Fibroblast of skin of abdomen (primary cell): Measurements from ENCODE around the gene TRAF2.
"Not testable (repeated sequence)": the region's sequence is repeated elsewhere in the genome, so short reads cannot be mapped to it uniquely, and the experiment has no call there.

Experiments used
- DNase-seq: peaks from one replicate; pipeline ENCODE4 v3.0.0-alpha.2; 2013

Gene TRAF2

DNA sequence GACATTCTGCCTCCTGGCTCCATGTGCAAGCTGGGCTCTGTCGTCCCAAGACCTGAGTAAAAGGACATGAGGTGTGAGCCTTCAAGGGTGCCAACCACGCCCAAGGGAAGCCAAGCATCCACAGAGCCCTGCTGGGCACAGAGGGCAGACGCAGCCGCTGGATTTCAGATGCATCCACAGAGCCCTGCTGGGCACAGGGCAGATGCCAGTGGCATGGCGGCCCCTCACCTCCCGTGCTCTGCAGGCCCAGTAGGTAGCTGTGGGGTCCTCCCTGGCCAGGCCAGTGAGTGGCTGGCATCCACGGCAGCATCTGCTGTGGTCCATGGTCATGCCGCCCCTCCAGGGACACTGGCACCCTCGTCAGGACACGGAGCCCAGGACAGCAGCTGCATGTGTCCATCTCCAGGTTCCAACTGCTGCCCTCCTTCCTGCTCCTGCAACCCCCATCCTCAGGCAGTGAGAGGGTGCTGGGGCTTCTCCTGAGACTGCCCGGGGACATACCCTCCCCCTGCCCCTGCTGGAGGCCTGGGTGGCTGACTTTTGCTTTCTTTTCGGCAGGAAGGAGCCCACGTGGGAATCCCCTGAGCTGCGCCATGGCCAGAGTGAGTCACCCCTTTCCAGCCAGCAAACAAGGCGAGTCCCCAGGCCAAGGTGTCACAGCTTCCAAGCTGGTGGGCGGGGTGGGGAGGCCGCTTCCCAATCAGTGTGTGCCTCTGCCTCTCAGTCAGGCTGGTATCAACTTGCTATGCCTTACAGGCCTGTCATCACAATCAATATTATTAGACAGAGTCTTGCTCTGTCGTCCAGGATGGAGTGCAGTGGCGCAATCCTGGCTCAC, 4.0 kb upstream of the TRAF2 start:
- peak; percentile 50 for DNase-seq

DNA sequence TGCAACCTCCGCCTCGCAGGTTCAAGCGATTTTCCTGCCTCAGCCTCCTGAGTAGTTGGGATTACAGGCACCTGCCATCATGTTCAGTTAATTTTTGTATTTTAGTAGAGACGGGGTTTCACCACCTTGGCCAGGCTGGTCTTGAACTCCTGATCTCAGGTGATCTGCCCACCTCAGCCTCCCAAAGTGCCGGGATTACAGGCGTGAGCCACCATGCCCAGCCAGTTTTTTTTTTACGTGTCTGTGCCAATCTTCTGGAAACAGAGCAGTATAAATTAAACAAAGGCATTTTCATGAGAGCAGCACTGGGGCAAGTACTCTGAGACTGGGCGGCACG, 3.4 kb upstream of the TRAF2 start:
- DNase-seq = not testable (repeated sequence)

DNA sequence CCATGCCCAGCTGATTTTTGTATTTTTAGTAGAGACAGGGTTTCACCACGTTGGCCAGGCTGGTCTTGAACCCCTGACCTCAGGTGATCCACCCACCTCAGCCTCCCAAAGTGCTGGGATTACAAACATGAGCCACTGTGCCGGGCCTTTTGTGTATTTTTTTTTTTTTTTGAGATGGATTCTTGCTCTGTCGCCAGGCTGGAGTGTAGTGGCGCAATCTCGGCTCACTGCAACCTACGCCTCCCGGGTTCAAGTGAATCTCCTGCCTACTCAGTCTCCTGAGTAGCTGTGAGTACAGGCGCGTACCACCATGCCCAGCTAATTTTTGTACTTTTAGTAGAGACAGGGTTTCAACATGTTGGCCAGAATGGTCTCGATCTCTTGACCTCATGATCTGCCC, 2.6 kb upstream of the TRAF2 start:
- not testable (repeated sequence) for DNase-seq

DNA sequence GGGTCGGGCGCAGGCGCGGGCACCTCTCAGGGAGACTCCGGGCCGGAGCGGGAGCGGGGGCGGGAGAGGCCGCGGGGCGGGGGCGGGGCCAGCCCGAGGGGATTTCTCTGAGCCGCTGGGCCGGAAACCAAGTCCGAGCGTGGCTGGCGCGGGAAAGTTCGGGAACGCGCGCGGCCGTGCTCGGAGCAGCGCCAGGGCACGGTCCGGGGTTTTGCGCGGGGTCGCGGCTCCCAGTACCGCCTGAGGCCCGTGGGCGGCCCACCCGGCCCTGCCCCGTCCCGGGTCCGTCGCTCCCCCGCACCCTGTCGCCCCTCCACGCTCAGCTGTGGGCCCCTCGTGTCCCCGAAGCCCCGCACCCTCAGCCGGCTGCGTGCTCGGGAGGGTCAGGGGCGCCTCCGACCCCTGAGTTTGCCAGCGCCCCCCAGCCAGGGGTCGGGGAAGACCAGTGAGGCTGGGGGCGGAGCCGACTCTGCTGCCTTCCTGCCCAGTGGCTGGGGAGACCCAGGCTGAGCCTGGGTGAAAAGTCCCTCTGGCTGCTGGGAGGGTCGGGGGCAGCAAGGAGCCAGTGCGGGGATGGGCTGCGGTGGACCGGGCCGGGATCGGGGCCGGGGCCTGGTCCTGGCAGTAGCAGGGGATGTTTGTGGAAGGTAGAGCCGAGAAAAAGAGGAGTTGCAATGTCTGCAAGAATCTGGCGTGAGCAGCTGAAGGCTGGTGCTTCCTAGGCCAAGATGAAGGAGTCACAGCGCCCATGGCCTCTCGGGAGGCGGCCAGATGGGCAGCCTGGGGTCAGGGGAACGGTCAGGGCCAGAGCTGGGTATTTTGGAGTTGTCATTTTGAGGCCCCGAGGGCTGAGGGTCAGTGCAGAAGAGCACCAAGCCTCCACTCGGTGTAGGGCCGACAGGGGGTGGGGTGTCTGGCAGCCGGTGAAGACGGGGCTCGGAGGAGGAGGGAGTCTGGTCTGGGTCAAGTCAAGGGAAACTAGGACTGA, 588 bp downstream of the TRAF2 start:
- no peak for DNase-seq

DNA sequence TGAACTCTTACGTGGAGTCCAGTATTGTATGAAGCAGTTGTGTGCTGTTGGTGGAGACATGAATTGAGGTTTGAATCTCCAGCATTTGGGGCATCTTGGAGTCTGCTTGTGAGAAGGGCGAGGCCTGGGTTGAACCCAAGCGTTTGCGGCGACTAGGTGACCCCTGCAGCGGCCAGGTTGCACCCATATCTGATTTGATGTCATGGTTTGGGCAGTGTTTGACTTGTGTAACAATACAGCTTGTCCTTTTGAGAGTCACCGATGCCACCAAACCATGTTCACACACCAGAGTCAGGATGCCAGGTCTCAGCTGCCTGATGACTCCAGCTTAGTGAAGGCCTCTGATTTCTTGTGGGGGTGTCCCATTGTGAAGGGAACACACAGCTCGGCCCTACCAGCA, 2.1 kb downstream of the TRAF2 start:
- no peak for DNase-seq

DNA sequence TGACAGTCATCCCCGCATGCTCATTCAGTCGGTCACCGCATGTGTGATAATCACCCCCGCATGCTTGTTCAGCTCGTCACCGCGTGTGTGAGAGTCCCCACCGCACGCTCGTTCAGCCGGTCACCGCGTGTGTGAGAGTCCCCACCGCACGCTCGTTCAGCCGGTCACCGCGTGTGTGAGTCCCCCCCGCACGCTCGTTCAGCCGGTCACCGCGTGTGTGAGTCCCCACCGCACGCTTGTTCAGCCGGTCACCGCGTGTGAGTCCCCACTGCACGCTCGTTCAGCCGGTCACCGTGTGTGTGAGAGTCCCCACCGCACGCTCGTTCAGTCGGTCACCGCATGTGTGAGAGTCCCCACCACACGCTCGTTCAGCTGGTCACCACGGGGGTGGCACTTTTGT, 3.5 kb downstream of the TRAF2 start:
- no peak for DNase-seq

DNA sequence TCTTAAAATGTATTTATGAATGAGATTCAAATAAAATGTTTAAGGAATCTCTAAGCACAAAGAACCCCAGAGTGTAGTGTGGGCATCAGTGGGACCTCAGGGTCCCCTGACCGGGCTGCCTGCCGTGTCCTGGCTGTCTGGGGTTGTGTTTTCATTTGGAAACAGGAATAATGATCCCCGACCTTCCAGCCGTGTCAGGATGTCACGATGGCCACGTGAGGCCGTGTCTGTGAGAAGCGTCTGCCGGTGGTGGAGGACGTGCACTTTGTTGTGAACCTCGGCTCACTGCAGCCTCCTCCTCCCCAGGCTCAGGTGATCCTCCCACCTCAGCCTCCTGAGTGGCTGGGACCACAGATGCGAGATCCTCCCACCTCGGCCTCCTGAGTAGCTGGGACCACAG, 4.3 kb downstream of the TRAF2 start:
- DNase-seq = no peak

DNA sequence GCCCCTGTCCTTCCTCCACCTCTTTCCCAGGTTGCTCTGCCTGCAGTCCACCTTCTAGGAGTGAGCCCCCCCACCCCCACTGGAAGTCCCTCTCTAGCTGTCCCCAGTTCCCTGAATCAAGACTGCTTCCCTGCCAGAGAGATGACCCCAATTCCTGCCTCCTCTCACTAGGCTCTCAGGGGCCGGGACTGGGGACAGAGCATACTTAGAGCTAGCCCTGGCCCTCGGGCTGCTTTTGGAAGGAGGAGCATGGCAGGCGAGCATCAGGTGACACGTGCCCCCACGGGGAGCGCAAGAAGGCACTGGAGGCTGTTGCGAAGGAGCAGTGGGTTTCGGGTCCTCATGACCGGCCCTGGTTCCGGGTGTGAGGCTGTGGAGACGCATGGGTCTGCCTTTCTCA, 9.7 kb downstream of the TRAF2 start:
- DNase-seq = no peak

DNA sequence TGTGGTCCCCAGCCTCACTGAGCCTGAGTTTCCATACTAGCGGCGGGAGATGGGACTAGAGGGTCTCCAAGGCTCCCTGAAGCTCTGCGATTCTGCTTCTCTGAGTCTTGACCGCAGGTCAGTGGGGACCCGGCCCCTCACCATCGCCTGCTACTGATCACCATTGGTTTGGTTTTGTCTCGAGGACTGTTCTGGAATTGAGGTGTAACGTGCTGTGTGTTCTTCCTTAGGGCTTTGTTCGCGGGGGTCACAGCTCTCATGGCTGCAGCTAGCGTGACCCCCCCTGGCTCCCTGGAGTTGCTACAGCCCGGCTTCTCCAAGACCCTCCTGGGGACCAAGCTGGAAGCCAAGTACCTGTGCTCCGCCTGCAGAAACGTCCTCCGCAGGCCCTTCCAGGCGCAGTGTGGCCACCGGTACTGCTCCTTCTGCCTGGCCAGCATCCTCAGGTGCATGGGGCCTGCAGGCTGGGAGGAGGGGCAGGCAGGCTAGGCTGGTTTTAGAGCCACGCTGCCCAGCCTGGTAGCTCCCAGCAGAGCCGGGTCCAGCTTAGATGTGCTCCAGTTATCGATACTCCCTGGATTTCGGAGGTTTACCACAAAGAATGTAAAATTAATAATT, 12.3 kb downstream of the TRAF2 start:
- DNase-seq = no peak

DNA sequence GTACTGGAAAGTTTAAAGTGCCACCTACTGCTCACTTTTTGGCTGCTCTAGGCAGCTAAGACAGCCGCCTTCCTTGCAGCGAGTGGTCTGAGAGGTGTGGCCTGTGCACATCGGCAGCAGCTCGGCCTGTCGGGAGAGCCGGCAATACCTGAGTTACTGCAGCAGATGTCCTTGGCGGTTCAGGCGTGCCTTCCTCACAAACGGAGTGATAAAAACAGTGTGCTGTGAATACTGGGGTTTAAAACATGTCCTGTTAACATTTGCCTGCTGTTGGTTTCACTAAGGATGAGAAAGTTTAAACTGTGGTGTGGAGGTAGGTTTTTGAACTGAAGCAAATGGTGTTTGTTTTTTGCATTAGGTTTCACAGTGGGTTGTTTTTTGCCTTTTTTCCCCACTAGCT, 12.9 kb downstream of the TRAF2 start:
- DNase-seq = no peak

DNA sequence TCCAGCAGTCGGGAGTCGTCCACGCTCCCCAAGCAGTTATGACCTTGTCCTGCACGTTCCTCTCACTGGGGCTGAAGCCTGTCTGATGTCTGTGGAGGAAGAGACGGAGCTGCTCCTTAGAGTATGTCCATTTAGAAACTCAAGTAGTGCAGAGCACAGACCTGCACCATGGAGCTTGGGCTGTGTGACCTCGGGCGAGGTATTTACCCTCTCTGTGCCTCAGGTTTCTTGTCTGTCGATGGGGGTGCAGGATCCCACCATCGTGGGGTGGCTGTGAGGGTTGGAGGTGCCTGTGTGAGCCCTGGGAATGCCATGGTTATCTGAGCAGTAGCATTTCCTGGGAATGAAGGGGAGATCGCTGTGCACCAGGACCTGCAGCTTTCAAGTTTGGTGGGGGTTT, 14.2 kb downstream of the TRAF2 start:
- no peak for DNase-seq

DNA sequence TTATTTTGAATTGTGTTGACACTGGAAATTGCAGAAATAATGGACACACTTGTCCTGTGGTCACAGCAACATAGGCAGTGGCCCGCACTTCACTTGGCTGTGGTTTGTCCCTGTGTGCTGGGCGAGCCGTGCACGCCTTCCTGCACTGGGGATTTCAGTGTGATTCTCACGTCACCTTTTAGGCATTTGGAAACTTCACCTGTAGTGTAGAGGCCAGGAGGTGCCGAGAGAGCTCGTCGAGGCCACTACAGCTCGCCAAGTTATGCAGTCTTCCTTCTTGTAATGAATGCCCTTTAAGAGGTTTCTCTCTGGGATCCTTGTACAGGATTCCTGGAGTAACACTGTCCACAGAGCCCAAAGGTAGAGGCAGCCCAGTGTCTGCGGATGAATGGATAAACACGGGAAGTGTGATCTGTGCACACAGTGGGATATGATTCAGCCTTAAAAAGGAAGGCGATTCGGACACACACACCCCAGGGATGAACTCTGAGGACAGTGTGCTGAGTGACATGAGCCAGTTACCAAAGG, 14.7 kb downstream of the TRAF2 start:
- DNase-seq = no peak

DNA sequence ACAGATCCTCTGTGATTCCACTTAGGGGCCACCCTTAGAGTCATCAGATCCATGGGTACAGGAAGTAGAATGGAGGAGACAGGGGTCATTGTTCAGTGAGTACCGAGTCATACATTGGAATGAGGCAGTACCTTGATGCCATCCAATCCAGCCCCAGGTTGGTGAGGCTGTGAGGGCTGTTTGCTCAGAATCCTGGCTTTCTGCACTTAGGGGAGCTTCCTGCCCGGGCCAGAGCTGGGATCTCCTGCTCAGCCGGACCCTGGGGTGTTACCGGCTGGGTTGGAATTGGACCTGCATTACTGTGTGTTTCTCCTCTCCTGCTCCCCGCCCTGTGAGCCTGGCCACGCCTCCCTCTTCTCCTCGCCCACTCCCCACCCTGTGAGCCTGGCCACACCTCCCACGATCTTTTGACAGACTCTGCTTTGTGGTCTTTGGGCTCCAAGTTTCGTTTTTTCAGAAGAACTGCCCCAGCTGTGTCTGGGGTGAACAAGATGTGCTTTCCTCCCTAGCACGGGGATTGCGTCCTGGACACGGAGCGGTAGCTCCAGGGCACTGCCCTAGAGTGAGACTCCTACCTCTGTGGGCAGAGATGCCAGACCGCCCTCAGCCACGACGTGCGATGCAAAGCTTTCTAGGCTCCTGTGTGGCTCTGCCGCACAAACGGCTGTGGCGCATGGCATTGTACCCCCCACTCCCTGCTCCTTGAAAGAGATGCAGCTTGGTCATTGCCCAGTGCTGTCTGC, 15.4 kb downstream of the TRAF2 start:
- no peak for DNase-seq

DNA sequence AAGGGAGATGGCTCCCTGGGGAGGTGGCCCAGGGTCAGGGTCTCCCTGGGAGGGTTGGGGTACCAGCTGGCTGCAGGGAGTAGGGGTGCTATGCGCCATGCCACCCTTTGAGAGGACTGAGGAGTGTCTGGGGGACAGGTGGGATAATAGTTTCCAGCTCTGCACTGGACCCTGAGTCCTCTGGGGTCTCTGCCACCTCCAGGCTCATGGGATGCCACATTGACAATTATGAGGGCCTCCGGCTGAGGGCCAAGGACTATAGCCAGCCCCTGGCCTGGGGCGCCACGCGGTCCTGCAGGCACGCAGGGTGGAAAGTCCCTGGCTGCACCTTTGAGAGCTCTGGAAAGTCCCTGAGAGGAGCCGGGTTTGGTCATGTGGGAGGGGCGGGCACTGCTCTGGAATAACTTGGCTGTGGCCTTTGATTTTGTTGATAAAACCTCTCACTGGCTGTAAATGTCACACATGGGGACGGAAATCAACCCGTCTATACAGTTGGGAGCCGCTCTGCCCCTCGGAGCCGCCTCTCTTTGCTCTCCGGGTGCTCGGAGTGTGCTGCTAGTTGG, 16.0 kb downstream of the TRAF2 start:
- DNase-seq = no peak

DNA sequence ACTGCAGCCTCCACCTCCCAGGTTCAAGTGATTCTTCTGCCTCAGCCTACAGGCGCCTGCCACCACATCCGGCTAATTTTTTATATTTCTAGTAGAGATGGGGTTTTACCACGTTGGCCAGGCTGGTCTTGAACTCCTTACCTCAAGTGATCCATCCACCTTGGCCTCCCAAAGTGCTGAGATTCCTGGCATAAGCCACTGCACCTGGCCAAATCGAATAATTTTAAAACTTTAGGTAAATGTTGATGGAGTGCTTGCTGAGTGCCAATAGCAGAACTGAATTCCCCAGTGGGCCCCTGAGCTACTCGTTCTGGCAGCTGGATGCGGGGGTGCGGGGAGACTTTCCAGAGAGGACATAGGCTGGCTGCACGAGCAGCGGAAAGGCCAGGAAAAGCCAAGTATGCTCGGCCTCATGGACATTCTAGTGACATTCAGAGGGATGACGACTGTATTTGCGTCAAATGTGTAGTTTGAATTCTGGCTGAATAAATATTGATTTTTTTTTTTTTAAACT, 16.8 kb downstream of the TRAF2 start:
- no peak for DNase-seq

DNA sequence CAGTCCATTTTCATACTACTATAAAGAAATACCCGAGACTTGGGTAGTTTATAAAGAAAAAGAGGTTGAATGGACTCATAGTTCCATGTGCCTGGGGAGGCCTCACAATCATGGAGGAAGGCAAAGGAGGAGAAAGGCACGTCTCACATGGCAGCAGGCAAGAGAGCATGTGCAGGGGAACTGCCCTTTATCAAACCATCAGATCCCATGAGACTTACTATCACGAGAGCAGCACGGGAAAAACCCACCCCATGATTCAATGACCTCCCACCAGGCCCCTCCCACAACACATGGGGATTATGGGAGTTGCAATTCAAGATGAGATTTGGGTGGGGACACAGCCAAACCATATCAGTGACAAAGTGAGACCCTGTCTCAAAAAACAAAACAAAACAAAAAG, 19.9 kb downstream of the TRAF2 start:
- DNase-seq = no peak

DNA sequence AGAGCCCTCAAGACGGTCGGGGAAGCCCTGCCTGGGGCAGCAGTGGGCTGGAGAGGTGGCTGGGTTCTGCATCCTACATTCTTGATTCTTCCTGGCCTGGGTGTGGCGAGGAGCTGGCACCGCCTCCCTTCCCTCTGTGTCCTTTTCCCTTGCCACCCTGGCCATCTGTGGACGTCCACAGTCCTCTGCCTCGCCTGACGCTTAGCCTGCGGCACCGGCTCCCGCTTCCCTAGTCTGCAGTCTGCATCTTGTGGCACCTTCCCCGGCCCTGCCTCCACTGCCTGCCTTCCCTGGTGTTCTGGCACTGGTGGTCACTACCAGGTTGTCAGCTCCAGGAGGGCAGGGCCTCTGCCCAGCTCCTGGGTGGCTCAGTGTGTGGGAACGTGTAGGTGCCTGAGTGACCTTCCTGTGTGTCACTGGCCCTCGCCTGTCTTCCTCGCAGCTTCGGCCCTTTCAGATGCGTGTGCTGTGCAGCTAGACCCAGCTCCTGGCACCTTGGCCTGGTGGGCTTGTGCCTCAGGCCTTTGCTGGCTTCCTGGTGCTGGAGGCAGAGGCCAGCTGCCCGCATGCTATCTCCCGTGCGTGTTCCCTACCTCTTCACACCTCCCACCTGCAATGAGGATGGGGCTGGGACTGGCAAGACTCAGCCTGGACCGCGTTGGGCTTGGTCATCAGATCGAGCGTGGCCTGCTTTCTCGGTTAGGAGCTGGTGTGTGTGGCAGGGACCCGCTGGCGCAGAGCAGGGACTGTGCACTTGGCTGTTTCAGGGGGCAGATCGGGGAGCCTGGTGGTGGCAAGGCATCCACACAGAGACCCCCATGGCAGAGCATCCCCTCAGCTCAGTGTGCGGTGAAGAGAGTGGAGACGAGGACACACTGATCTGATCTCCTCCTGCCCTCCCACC, 20.9 kb downstream of the TRAF2 start:
- DNase-seq = no peak

DNA sequence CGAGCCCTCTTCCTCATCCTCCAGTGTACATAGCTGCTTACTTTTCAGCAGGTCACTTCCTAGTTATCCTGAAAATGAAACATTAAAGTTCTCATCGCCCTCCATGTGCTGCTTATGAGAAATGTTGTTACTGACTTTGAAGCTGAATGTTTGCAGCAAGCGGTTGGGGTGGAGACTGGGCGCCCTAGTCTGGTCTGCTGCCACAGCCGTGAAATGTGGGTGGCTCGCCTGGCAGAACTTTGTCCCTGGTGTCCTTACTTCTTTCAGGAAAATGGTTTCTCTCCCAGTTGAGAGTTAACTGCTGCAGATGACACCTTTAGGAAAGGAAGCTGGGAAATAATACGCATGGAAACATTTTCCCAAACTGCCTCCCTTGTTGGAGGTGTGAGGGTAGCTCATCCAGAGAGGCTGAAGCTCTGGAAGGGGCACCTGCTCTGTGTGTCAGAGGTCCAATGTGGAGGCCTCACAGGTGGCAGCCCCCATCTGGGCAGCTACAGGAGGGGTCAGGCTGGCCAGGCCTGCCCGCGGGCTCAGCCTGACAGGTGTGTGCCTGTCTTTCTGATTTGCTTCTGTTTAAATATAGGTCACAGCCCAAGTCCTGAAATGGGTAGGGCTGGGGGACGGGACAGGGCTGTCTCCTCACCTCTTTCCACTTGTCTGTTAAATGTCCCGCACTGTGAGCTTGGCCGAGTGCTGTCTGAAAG, 24.0 kb downstream of the TRAF2 start:
- no peak for DNase-seq

DNA sequence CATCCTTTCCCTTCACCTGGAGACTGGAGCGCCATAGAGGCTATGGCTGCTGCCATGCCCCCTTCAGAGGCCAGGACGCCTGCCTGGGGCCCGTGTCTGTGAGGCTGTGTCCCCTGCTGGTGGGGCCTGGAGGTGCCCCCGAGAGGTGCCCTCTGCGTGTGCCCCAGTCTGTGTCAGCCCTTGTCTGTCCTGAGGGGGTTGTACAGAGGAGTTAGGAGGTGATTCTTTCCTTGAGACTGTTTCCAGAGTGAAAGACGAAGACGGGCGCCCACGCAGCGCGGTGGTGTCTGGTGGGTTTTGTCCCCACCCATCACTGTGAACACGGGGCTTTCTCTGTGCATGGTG, 24.6 kb downstream of the TRAF2 start:
- DNase-seq = no peak
